ENCODE results near the gene PRR14L.
A peak's percentile ranks its signal among the peaks of the same experiment; 100 is the strongest.
"Not testable (repeated sequence)": the region's sequence is repeated elsewhere in the genome, so short reads cannot be mapped to it uniquely, and the experiment has no call there.

The PRR14L gene

DNA sequence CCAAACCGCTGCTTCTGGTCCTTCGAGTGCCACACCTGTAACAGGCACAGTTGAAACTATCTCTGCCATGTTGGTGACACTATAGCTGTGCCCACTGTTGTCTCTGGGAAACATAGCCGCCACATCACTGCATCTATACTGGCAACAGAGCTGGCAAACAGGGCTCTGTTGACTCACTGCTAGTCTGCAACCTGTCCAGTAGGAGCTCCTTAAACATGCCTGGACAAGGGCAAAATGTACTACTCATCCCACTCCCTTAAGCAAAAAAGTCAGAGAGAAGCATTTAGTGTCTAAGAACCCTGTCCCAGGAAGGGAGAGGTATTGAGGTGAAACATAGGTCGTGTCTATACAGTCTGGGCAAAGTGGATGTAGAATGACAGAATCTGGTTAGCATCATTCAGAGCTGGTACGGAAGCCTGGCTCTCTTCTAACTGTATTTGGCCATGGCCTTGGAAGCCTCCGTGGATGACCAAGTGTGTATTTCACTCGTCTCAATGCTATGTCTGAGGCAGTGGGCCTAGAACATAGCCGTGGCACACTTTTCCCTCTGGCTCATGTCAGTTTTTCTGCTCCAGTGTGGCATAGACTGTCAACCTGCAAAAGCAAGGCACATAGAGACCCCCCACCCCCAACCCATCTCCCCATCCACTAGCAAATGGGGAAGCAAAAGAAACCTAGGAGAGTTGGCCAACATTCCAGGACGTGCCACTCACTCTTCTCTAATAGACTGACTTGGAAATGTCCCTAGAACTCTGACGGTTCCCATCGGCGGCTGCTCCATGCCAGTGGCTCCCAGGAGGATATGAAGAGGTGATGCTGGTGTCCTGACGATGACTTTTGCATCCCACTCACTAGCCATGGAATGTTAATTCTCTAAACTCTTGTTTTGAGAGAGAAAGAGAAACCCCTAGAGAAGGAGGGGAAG, 66.5 kb downstream of the PRR14L start:
- no peak for DNase-seq
- Mint-ChIP-seq H3K27ac (no peak overlapping the region), H3K36me3 (peaks cover 34% of the 10 kb centered on the region)

DNA sequence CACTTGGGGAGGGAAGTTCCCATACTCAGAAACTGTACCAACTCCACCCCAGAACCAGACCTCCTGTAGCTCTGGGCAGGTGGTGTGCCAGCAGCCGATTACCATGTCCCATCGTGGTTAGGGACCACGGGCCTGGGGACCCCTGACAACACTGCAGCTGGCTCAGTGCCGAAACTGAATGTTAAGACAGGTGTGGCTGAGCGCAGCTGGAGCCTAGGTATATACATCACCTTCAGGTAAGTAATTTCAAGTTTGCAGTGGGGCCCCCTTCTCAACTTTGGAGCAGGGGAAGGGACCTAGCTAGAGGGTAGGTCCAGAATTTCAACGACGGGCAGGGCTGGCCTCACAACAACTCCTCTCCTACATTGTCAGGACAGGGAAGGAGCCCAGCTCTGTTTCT, 67.2 kb downstream of the PRR14L start:
- Mint-ChIP-seq H3K27me3 (no peaks in the 10 kb centered on the region), H3K4me3 (no peak overlapping the region), H3K27ac (no peak overlapping the region), H3K4me1 (peaks cover 7% of the 10 kb centered on the region), H3K36me3 (peaks cover 29% of the 10 kb centered on the region), H3K9me3 (no peaks in the 10 kb centered on the region)
- DNase-seq = no peak
- CTCF ChIA-PET = interaction anchor here (1.4 kb wide), 1 partner anchor 17 kb away, joined by 4 read pairs; no protein-coding TSS in a partner anchor

More for the DNA sequence above, 66.5 kb downstream of the PRR14L start:
- no peaks in the 10 kb centered on the region for H3K9me3 Mint-ChIP-seq
- CTCF ChIA-PET = interaction anchor here (1.4 kb wide), 1 partner anchor 18 kb away, joined by 4 read pairs; no protein-coding TSS in a partner anchor
- H3K27me3 Mint-ChIP-seq = no peaks in the 10 kb centered on the region
- no peak overlapping the region for H3K4me3 Mint-ChIP-seq
- H3K4me1 Mint-ChIP-seq = peaks cover 5% of the 10 kb centered on the region

DNA sequence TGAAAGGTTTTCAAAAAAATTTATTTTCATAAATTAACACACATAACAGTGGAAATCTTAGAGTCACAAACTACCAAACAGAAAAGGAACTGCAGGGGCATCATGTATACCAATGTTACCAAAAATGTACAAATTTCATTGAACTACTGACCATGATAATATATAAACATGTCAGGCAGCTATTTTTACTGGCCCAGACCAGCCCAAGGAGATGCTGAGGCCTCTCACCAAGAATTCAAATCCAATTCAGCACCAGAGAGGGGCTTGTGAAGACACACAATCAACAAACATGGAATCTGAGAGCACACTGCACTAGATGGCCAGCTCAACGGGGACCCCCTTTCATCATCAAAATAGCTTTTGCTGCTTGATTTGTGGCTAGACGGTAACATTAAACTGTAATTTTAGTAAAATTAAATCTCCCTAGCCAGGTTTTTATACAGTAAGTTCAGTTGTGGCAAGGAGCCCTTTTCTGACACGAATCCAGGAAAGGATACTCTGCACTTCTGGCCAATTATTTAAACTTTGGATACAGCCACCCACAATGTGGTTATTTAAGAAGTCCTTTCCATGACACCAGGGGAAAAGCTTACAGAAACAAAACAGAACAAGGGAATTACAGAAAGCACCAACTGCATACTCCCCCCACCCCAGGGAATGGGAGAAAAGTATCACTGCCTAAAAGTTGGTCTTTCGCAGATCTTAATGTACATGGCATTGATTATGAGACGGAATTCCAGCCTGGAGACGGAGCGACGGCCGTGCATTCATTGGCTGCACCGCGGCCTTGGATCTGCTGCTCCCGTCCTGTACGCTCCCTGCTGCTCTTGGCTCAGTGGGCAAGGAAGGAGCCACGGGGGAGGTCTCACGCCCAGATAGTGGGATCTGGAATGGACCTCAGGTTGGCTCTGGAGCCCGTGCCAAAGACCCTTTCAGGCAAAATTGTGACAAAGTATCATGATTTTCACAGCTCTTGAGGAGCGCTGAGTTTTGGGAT, 68.3 kb downstream of the PRR14L start:
- peaks cover 1% of the 10 kb centered on the region for H3K27me3 Mint-ChIP-seq
- peaks cover 13% of the 10 kb centered on the region for H3K4me1 Mint-ChIP-seq
- peaks cover 29% of the 10 kb centered on the region for H3K36me3 Mint-ChIP-seq
- H3K27ac Mint-ChIP-seq = no peak overlapping the region
- H3K9me3 Mint-ChIP-seq = no peaks in the 10 kb centered on the region
- H3K4me3 Mint-ChIP-seq = no peak overlapping the region
- DNase-seq = no peak
- CTCF ChIA-PET = interaction anchor here (0.8 to 1.4 kb wide), 2 partner anchors 16 to 288 kb away, joined by 3 to 4 read pairs; no protein-coding TSS in a partner anchor

DNA sequence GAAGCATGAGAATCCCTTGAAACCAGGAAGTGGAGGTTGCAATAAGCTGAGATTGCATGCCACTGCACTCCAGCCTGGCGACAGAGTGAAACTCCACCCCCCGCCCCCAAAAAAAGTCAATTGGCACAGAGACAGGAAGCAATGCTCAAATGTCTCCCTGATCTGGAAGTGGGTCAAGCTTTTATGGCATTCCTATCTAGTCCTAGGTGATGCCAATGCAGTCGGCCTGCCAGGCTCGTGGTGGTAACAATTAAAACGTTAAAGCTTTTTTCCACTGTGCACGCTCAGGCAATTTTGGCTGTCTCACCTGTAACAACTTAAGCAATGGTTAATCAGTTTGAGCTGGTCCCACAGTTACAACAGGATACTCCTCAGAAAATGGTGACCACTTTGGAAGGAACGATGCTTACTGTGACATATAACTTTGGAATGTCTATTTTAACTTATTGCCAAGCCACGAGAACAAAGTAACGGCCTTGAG, 69.0 kb downstream of the PRR14L start:
- H3K27me3 Mint-ChIP-seq = peaks cover 4% of the 10 kb centered on the region
- CTCF ChIA-PET = interaction anchor here (0.8 kb wide), 1 partner anchor 289 kb away, joined by 3 read pairs; no protein-coding TSS in a partner anchor
- peaks cover 27% of the 10 kb centered on the region for H3K36me3 Mint-ChIP-seq
- peaks cover 20% of the 10 kb centered on the region for H3K4me1 Mint-ChIP-seq
- H3K27ac Mint-ChIP-seq = no peak overlapping the region
- no peak overlapping the region for H3K4me3 Mint-ChIP-seq
- DNase-seq = no peak
- no peaks in the 10 kb centered on the region for H3K9me3 Mint-ChIP-seq

DNA sequence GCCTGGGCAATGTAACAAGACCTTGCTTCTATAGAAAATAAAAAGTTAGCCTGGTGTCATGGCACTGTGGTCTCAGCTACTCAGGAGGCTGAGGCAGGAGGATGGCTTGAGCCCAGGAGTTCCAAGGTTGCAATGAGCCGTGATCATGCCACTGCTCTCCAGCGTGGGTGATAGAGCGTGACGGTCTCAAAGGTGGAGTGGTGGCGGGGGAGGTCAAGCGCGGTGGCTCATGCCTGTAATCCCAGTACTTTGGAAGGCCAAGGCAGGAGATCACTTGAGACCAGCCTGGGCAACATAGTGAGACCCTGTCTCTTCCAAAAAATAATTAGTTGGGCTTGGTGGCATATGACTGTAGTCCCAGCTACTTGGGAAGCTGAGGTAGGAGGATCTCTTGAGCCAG, 71.2 kb downstream of the PRR14L start:
- Mint-ChIP-seq H3K27ac (no peak overlapping the region), H3K36me3 (peaks cover 10% of the 10 kb centered on the region), H3K4me3 (no peak overlapping the region), H3K4me1 (peaks cover 20% of the 10 kb centered on the region), H3K9me3 (no peaks in the 10 kb centered on the region), H3K27me3 (peaks cover 4% of the 10 kb centered on the region)
- CTCF ChIA-PET = interaction anchor here (0.9 kb wide), 1 partner anchor 292 kb away, joined by 3 read pairs; no protein-coding TSS in a partner anchor
- no peak for DNase-seq

DNA sequence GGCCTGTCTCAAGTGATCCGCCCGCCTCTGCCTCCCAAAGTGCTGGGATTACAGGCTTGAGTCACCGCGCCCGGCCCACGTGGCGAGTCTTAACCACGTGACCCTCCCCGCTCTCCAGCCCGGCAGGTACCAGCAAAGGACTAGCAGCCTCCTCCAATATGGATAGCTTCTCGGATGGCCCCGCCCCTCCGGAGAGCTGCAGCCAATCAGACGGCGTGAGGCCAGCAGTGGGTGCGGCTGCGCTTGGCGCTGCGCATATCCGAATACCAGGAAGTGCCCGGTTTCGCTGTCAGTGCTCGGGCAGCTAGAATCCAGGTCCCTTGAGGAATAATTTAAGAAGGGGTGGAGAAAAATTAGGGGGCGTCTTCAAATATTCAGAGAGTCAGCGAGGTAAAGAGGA, 73.2 kb downstream of the PRR14L start:
- CTCF ChIA-PET = interaction anchor here (0.7 to 1.7 kb wide), 5 partner anchors 9 to 293 kb away, joined by 3 to 20 read pairs (median 3); no protein-coding TSS in a partner anchor
- Mint-ChIP-seq H3K4me3 (peak overlapping the region; percentile 87), H3K27me3 (peaks cover 4% of the 10 kb centered on the region), H3K27ac (peak overlapping the region; percentile 92), H3K36me3 (peaks cover 3% of the 10 kb centered on the region), H3K9me3 (no peaks in the 10 kb centered on the region), H3K4me1 (peaks cover 20% of the 10 kb centered on the region)
- peak; percentile 96 for DNase-seq

DNA sequence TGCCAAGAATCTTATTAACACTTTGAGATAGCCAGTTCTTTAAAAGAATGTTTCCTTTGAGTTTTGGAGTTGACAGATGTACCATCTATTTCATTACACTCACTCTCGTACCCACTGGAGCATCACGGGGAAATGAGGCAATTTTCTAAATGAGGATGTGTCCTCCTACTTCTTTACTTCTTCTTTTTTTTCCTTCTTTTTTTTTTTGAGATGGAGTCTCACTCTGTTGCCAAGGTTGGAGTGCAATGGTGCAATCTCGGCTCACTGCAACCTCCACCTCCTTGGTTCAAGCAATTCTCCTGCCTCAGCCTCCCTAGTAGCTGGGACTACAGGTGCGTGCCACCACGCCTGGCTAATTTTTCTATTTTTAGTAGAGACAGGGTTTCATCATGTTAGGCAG, 75.7 kb downstream of the PRR14L start:
- peaks cover 16% of the 10 kb centered on the region for H3K4me1 Mint-ChIP-seq
- H3K4me3 Mint-ChIP-seq, H3K27ac Mint-ChIP-seq, H3K27me3 Mint-ChIP-seq, DNase-seq, H3K36me3 Mint-ChIP-seq, H3K9me3 Mint-ChIP-seq: not testable (repeated sequence)
- CTCF ChIA-PET = interaction anchor here (0.6 to 1.2 kb wide), 2 partner anchors 9 to 514 kb away, joined by 3 to 4 read pairs; partner anchors contain the start of gene RNF185

DNA sequence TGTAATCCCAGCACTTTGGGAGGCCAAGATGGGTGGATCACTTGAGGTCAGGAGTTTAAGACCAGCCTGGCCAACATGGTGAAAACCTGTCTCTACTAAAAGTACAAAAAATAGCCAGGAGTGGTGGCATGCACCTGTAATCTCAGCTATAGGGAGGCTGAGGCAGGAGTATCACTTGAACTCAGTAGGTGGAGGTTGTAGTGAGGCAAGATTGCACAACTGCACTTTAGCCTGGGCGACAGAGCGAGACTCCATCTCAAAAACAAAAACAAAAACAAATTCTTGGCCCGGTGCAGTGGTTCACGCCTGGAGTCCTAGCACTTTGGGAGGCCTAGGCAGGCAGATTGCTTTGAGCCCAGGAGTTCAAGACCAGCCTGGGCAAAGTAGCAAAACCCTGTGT, 81.1 kb downstream of the PRR14L start:
- Mint-ChIP-seq H3K27me3 (peaks cover 11% of the 10 kb centered on the region), H3K4me1 (peaks cover 11% of the 10 kb centered on the region)
- not testable (repeated sequence) for H3K4me3 Mint-ChIP-seq, H3K9me3 Mint-ChIP-seq, H3K27ac Mint-ChIP-seq, DNase-seq, H3K36me3 Mint-ChIP-seq
- CTCF ChIA-PET = interaction anchor here (0.6 to 4.9 kb wide), 4 partner anchors 81 to 732 kb away, joined by 3 to 22 read pairs (median 4); partner anchors contain the start of gene PRR14L

DNA sequence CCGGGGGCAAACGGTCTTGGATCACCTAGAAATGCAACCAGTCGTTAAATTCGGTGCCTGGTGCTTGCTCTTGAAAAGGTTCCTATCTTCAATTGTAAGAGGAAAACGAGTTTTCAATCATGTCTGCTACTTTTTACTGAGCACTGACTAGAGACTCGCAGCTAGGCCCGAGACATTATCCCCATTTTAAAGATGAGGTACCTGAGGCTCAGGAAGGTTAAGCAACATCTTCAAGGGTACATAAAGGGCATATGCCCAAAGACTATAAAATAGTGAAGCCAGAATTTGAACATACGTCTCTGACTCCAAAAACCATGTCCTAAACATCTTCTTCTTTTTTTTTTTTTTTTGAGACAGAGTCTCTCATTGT, 87.3 kb downstream of the PRR14L start:
- peaks cover 2% of the 10 kb centered on the region for H3K36me3 Mint-ChIP-seq
- DNase-seq = no peak
- CTCF ChIA-PET = interaction anchor here (0.8 to 5.9 kb wide), 6 partner anchors 30 to 315 kb away, joined by 3 to 55 read pairs (median 3); partner anchors contain the start of gene DEPDC5
- H3K4me1 Mint-ChIP-seq = peaks cover 38% of the 10 kb centered on the region
- H3K27me3 Mint-ChIP-seq = peaks cover 6% of the 10 kb centered on the region
- peak overlapping the region; percentile 96 for H3K27ac Mint-ChIP-seq
- H3K4me3 Mint-ChIP-seq = peak overlapping the region; percentile 99
- H3K9me3 Mint-ChIP-seq = no peaks in the 10 kb centered on the region

DNA sequence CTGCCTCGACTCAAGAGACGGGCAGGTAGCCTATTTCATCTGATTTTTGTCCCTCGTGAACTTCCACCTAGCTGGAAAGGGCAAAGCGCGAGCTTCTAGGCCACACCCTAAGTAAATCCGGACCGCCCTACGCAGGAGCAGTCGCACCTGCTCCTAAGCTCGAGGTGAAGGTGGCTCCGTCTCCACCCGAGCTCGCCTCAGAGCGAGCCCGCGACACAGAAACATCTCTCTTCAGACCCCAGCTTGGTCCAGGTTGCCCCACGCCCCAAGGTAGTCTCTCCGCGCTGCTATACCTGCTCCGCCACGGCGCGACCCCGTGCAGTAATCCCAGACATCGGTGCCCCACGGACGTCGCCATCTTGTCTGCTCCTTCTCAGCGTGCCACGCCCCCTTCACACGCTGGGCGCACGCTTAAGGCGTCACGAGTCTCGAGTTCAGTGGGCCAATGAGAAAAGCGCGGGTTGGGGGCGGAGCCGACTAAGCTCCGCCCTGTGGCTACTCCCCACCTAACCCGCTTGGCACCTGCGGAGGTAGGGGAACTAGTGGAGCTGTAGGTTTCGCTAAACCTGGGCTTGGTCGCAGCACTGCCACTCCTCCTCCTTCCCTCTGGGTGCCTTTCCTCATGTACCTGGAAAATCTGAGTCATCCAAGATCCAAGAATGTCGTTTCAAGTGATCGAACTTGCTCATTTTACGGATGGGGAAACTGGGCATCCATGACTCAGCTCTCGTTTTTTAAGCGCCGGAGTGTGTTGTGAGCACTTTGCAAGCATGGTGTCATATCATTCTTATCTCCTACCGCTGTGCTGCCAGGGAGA, 87.9 kb downstream of the PRR14L start, which contains the start of gene PISD:
TSS of gene PISD (minus strand) at position 365 of the 817 bp plus-strand sequence. CDS start at position 358, 7 bp downstream.
- CTCF ChIA-PET = interaction anchor here (0.8 to 5.9 kb wide), 6 partner anchors 9 to 308 kb away, joined by 3 to 55 read pairs (median 3); partner anchors contain the start of gene DEPDC5
- peaks cover 2% of the 10 kb centered on the region for H3K36me3 Mint-ChIP-seq
- H3K9me3 Mint-ChIP-seq = no peaks in the 10 kb centered on the region
- peak; percentile 98 for DNase-seq
- peak within 1 kb of the TSS; percentile 99 for H3K4me3 Mint-ChIP-seq
- peak within 1 kb of the TSS; percentile 96 for H3K27ac Mint-ChIP-seq
- H3K4me1 Mint-ChIP-seq = peaks cover 38% of the 10 kb centered on the region
- peaks cover 3% of the 10 kb centered on the region for H3K27me3 Mint-ChIP-seq

DNA sequence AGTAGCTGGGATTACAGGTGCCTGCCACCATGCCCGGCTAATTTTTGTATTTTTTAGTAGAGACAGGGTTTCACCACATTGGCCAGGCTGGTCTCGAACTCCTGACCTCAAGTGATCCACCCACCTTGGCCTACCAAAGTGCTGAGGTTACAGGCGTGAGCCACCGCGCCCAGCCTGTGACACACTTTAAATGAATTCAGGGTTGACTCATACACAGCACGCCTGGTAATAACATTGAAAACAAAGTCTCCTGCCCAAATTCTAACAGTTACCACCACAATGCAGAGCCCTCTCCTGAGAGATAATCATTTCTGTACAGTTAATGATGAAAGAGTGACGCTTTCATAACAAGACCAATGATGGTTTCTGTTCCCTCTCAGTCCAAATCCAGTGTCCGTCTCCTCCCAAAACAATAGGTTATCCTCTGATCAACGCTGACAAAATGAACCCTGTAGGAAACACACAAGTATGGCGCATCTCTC, 89.0 kb downstream of the PRR14L start:
- peaks cover 38% of the 10 kb centered on the region for H3K4me1 Mint-ChIP-seq

DNA sequence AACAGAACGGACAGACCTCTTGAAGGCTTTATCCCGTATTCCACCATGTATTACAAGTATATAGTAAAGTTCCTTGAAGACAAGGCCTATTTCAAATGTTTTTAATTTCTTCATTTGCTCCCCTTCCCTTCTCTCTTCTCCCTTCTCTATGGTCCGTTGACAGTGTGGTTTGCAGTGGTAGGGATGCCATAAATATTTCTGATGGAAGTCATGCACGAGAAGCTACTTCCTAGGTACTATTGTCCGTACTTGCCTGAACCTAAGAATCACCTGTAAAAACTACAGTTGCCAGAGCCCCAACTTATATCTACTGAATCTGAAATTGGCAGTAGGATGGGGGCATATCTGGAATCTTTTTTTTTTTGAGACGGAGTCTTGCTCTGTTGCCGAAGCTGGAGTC, 90.7 kb downstream of the PRR14L start:
- no peaks in the 10 kb centered on the region for H3K27me3 Mint-ChIP-seq
- H3K4me3 Mint-ChIP-seq = no peak overlapping the region
- CTCF ChIA-PET = no interaction called here
- no peaks in the 10 kb centered on the region for H3K9me3 Mint-ChIP-seq
- DNase-seq = no peak
- peaks cover 30% of the 10 kb centered on the region for H3K4me1 Mint-ChIP-seq
- H3K36me3 Mint-ChIP-seq = peaks cover 2% of the 10 kb centered on the region
- H3K27ac Mint-ChIP-seq = no peak overlapping the region

More for the DNA sequence above, 89.0 kb downstream of the PRR14L start:
- not testable (repeated sequence) for H3K36me3 Mint-ChIP-seq, H3K27me3 Mint-ChIP-seq, H3K9me3 Mint-ChIP-seq
- Mint-ChIP-seq H3K27ac (peak overlapping the region; percentile 96), H3K4me3 (peak overlapping the region; percentile 99)
- DNase-seq = peak; percentile 33
- CTCF ChIA-PET = interaction anchor here (1.8 to 5.9 kb wide), 2 partner anchors 104 to 309 kb away, joined by 5 to 55 read pairs; no protein-coding TSS in a partner anchor
